Effector CD4-positive, alpha-beta T cell (primary cell): ENCODE measurements around the gene GFER.
"Not testable (repeated sequence)": the region's sequence is repeated elsewhere in the genome, so short reads cannot be mapped to it uniquely, and the experiment has no call there.

Source experiments
- DNase-seq: peaks from one replicate; pipeline ENCODE4 v3.0.0-alpha.2; 2020

GFER gene

DNA sequence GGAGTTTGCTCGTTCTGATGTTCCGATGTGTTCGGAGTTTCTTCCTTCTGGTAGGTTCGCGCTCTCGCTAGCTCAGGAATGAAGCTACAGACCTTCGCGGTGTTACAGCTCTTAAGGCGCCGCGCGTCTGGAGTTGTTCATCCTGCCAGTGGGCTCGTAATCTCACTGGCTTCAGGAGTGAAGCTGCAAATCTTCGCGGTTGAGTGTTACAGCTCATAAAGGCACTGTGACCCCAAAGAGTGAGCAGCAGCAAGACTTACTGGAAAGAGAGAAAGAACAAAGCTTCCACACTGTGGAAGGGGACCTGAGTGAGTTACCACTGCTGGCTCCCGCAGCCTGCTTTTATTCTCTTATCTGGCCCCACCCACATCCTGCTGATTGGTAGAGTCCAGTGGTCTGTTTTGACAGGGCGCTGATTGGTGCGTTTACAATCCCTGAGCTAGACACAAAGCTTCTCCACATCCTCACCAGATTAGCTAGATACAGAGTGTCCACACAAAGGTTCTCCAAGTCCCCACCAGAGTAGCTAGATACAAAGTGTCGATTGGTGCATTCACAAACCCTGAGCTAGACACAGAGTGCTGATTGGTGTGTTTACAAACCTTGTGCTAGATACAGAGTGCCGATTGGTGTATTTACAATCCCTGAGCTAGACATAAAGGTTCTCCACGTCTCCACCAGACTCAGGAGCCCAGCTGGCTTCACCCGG lies 26.4 kb upstream of the GFER start:
- not testable (repeated sequence) for DNase-seq

DNA sequence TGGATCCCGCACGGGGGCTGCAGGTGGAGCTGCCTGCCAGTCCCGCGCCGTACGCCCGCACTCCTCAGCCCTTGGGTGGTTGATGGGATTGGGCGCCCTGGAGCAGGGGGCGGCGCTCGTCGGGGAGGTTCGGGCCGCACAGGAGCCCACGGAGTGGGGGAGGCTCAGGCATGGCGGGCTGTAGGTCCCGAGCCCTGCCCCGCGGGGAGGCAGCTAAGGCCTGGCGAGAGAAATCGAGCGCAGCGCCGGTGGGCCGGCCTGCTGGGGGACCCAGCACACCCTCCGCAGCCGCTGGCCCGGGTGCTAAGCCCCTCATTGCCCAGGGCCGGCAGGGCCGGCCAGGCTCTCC lies 25.9 kb upstream of the GFER start:
- DNase-seq = not testable (repeated sequence)

DNA sequence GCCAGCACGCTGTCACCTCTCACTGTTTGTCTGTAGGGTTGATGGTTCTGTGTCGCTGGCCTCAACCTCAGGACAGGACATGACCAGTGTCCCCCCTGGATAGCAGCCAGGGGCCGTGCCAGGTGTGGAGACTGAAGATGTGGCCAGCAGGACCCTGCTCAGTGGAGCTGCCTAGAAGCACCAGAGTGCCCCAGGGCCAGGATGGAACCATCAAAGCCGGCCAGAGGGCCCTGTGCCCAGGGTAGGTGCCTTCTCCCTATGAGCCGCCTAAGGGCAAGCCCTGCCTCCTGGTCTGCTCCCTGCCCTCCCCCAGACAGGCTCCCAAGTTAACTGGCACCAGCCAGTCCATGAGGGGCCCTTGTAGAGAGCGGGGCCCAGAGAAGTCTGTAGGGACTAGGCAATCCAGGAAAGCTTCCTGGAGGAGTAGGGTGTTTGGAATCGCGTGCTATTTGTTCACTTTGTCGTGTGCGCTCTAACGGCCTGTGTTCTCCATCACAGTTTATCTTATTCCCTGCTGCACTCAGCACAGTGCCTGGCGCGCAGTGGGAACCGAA lies 25.2 kb upstream of the GFER start:
- DNase-seq = no peak

DNA sequence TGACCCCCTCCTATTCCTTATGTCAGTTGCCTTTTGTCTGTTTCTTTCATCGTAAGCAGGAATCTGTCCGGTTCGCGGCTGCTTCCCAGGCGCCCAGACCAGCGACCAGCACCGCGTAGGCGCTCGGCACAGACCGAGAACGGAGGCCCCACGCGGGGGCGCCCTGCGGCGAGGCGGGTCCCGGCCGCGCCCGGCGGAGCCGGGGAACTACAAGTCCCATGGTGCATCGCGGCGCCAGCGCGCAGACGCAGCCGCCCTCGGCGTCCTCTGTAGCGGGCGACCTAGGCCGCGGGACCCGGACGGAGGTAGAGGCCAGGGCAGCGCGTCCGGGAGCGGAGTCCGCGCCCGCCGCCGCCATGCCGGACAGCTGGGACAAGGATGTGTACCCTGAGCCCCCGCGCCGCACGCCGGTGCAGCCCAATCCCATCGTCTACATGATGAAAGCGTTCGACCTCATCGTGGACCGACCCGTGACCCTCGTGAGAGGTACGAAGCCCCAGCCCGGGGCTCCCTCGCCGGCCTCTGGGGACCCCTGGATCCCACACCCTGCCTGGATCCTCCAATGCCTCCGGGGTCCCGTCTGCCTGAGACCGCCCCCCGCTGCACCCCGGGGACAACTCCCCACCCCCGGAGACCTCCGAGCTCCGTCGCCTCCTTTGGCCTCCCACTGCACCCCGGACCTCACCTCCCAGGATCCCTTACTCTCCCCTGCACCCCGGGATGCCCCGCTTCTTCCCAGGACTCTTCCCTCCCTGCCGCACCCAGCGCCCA lies 24.5 kb upstream of the GFER start, which contains the start of gene NDUFB10:
Gene NDUFB10, plus strand, starts transcription at position 270 of the 771 bp plus-strand sequence. Its CDS starts 87 bp downstream, at position 357.
- DNase-seq = peak; percentile 88

DNA sequence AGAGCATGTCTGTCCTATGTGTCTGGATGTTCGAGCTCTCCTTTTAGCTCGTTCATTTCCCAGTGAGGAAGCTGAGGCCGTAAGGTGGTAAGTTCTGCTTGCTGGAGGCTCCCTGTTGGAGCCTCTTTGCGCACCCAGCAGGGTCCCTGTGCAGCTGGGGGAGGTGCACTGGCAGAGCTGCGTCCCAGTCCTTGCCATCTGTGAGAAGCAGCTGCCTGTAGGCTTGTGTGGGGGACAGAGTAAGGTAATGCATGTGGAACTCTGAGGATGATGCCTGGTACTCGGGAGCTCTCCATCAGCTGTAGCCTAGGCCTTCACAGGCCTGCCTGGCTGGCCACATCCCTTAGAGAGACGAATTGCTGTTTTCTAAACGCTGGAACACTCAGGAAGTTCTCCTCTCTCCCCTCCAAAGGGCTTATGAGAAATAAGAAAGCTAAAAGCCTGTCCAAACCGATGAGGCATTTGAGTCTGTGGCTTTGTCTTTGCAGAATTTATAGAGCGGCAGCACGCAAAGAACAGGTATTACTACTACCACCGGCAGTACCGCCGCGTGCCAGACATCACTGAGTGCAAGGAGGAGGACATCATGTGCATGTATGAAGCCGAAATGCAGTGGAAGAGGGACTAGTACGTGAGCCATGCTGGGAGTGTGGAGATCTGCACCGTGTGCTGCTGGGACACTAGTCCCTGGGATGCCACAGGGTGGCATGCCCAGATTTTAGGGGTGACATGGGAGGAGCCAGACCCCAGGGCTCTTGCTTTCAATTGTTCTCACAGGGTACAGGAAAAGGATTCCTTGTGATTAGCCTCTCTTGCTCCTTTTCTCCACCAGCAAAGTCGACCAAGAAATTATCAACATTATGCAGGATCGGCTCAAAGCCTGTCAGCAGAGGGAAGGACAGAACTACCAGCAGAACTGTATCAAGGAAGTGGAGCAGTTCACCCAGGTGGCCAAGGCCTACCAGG lies 23.0 kb upstream of the GFER start:
- DNase-seq = no peak

DNA sequence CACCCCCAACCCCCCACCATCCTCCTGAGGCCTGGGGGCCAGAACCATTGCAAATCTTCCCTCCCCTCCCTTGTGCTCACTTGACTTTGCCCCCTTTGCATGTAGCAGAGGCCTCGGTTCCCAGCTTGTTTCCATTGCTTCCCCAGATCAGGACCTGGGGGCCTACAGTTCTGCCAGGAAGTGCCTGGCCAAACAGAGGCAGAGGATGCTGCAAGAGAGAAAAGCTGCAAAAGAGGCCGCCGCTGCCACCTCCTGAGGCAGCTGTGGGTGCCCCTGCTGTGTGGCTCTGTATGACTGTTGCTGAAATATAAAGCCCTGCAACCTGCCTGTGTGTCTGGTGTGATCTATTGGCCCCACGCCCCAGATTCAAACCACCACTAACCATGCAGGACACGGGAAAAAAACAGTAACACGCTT lies 22.3 kb upstream of the GFER start:
- no peak for DNase-seq

DNA sequence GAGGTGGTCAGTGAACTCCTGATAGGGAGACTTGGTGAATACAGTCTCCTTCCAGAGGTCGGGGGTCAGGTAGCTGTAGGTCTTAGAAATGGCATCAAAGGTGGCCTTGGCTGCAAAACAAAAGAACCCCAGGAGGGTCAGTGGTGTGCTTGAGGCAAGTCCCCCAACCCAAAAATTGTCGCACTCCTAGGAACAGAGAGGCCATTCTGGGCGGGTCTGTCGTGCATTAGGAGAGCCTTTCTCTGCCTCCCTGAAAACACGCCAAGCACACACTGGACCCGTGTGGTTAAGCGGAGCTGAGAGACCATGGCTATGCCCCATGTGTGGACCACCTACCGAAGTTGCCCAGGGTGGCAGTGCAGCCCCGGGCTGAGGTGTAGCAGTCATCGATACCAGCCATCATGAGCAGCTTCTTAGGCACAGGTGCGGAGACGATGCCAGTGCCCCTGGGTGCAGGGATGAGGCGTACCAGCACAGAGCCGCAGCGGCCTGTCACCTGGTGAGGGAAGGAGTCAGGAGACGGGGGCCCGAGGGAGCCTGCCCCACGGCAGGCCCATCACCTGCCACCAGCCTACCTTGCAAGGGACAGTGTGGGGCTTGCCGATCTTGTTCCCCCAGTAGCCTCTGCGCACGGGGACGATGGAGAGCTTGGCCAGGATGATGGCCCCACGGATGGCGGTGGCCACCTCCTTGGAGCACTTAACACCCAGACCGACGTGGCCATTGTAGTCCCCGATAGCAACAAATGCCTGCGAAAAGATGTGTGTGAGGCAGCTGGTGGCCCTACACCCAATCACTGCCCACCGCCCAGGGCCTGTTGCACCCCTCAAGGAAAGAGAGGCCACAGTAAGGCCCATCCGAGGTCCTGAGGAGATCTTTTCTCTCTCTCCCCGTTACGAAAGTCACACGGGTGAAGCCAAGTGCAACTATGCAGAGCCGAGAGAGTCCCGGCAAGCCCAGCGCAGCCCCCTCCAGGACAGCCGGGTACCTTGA lies 21.5 kb upstream of the GFER start:
- not testable (repeated sequence) for DNase-seq

DNA sequence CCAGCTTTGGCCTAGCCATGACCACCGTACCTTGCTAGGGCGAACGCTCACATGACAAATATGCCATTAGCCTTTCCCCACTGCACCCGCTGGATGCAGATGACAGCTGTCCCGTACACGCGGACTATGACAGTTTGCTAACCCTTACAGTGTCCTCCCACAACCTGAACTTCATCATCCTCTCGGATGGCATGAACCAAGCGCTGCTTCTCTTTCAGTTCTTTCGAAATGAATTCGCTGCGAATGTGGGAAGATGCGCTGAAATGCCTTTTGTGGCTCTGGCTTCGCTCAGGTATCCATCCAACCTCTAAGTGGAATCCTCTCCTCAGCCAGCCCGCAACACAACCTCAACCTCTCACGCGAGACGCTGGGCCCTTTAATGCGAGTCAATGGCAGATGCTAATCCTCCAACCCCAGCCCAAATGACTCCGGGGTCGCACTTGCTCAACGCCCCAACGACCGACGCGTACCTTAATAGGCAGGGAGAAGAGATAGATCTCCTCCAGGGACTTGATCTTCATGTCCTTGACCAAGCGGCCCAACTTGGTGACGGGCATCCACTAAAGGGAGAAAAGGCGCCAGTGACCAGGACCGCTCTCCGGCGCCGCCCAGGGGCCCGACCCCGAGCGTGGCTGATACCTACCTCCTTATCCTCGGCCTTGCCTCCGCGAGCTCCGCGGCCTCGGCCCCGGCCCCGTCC lies 20.0 kb upstream of the GFER start:
- peak; percentile 34 for DNase-seq

DNA sequence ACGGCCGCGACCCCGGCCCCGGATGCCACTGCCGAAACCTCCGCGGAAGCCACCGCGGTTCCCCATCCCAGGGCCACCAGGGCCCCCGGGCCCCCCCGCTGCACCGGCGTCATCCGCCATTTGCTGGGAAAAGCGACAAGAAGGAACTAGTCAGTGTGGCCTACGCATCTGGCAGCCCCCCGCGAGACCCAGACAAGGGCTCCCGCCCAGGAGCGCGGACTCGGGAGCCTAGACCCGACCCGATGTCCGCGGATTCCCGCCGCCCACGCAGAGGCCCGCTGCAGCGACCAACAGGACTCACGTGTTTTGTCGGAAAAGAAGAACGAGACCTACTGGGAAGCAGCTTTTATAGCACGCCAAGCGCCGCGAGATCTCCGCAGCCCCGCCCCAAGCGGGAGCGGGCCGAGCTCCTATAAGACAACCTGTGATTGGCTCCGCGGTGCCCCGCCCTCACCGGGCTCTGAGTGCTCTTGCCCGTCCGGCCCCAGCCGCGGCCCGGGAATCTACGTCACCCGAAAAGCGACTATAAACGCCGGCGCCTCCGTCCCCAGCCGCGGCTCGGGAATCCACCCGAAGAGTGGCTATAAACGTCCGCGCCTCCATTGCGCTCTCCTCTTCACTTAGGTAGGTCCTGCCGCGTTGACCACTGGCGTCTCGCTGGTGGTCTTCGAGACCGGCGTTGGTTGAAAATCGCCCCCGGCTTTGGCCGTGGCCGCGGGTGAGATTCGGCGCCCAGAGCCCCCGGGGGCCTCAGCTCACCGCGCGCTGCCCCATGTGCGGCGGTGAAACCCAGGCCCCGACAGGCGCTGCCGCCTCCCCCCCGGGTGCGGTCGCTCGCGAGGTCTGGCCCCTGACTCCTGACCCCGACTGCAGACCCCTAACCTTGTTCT lies 19.2 kb upstream of the GFER start, which contains the start of gene RPS2:
Gene RPS2, minus strand, starts transcription at position 321 of the 890 bp plus-strand sequence. Its CDS starts 201 bp downstream, at position 120.
- DNase-seq = peak; percentile 100

DNA sequence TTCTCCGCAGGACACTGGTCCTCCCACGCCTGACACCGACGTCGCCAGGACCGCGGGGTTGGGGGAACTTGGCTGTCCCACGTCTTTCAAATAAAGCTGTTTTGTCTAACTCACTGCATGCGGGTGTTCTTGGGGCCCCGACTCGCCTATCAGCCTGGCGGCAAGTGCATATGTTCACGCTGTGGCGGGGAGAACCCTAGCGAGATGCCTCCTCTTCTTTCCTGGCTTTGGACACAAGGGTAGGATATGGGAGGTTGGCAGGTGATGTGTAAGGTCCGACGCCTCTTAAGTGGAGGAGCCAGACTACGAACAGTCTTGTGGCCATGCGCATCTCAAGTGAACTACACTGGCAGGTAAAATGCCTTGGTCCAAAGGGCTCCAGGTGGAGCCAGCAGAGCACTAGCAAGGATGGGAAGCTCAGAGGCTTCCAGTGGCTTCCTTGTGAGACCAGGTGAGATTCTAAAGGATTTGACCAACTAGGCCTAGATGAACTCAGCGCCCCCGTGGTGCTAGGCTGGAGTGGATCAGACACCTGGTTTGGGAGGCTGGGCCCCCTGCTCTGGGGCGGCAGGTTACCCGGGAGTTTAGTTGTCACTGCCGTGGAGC lies 18.5 kb upstream of the GFER start:
- DNase-seq = no peak

DNA sequence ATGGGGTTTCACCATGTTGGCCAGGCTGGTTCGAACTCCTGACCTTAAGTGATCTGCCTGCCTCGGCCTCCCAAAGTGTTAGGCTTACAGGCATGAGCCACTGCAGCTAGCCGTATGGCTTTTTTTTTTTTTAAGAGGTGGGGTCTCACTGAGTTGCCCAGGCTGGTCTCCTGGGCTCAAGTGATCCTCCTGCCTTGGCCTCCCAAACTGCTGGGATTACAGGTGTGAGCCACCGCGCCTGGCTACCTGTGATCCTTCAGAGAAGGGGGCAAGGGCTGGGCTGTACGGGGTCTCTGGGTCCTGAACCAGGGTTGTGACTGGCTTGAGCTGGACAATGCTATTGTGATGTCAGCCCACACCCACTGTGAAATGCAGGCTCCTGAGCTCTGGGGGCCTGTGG lies 17.5 kb upstream of the GFER start, which contains the start of gene RNF151:
Gene RNF151, plus strand, starts transcription at position 397 of the 400 bp plus-strand sequence. CDS start 26 bp downstream, outside the sequence.
- DNase-seq = no peak

DNA sequence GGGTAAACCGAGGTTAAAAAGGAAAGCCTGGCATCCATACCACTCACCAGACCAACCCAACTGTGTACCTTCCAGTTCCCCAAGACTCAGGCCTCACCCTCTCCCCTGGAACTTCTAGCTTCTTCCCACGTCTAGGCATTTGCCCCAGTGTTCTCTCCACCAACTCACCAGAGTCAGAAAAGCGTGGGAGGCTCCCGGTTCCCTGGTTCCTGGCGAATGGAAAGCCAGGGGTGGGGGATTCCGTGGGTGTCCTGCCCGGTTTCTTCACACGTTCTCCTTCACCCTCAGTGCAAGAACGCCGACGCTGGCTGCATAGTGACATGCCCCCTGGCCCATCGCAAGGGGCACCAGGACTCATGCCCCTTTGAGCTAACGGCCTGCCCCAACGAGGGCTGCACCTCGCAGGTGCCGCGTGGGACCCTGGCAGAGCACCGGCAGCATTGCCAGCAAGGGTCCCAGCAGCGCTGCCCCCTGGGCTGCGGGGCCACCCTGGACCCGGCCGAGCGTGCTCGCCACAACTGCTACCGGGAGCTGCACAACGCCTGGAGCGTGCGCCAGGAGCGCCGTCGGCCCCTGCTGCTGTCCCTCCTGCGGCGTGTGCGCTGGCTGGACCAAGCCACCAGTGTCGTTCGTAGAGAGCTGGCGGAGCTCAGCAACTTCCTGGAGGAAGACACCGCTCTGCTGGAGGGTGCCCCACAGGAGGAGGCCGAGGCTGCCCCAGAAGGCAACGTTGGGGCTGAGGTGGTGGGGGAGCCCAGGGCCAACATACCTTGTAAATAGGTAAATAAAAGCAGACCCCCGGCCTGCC lies 15.6 kb upstream of the GFER start:
- DNase-seq = no peak

DNA sequence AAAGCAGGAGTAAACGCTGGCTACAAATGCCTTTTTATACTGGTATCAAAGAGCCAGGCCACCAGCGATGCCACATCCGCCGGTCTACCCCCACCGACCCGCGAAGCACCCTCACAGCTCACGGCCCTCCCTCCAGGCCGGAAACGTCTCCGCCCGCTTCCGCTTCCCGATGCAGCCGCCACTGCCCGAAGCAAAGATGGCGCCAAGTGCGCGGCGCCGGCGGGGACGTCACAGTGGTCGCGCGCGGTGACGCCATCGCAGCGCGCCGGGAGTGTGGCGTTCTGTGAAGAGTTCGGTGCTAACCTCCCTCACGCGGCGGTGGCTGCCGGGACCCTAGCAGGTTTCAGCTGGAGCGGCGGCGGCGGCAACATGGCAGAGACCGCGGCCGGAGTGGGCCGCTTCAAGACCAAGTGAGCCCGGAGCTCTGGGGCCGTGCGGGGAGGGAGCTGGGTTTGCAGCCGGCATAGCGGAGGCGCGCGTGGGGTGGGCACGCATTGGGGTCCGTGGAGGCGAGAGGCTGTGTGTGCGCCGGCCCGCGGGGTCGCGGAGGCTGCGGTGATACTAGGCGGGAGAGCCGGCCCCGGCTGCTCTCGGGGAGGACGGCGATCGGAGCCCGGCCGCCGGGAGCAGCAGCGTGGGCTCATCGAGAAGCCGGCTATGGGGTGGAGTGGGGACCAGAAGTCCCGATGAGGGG lies 12.1 kb upstream of the GFER start, which contains the start of gene TBL3:
Gene TBL3, plus strand, starts transcription at position 258 of the 694 bp plus-strand sequence. Its CDS starts 112 bp downstream, at position 370.
- DNase-seq = peak; percentile 95

DNA sequence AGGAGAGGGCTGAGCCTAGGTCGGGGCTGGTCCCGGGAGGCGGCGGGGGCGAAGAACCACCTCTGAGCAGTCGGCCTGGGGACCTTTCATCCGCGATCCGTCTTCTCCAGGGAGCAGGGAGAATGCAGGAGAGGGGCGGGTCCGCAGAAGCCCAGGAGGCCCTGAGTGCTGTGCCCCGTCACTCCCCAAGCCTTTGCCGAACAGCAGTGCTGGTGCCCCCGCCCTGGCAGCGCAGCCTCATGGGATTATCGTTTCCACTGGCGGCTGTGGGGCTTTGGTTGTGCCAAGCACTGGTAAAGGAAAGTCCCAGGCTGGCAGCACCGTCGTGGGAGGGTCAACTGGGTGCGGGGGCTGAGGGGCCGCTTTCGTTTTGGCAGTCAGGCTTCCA lies 11.5 kb upstream of the GFER start:
- no peak for DNase-seq

DNA sequence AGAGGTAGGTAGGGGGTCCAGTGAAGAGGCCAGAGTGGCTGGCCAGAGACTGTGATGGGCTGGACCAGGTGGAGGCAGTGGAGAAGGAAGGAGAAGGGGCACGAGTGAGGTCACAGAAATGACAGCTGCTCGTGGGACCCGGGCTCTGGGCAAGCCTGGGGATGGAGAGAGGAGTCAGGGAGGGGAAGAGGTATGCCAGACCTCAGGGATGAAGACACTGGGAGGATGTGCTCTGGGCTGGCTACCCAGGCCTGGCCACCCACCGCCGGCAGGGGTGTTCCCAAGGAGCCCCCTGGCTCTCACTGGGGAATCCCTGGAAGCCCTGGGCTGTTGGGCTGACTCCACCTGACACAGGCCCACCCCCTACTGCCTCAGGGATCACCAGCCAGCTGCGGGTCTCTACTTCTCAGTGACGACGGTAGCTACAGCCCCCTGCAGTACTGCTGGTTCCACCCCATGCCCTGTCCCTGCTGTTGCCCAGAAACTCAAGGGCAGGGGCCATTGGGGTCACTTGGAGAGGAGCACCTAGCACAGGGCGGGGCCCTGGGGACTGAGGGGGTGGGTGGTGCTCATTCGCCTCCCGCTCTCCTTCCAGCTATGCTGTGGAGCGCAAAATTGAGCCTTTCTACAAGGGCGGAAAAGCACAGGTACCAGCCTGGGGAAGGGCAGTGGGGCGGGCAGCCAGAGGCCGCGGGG lies 10.4 kb upstream of the GFER start:
- no peak for DNase-seq
